Measurements from ENCODE around the gene CCDC24. TPM values are rescaled to one million over a fixed set of nuclear protein-coding genes. Genes with fewer than 3 reads are reported as not detected.

The CCDC24 gene
- total RNA-seq, 1 donor from 2014 or later: 0.89 TPM

DNA sequence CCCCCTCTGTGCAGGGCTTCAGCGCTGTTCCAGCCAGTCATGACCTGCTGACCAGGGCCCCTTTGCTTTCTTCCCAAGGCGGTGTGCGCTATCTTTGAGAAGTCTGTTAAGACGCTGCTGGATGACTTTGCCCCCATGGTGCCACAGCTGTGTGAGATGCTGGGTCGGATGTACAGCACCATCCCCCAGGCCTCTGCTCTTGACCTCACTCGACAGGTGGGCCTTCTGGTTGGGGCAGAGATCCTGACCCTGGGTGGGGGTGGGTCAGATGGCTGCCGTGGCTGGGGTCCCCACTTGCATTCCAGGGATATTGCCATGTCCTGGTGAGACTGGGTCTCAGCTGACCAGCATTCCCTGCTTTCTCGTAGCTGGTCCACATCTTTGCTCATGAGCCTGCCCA, 30.6 kb upstream of the CCDC24 start:
- no peak for DNase-seq (ENCODE audit: missing footprints)
- intact Hi-C loops (cut with DNase I): no loop called here
- ATAC-seq: no peak

DNA sequence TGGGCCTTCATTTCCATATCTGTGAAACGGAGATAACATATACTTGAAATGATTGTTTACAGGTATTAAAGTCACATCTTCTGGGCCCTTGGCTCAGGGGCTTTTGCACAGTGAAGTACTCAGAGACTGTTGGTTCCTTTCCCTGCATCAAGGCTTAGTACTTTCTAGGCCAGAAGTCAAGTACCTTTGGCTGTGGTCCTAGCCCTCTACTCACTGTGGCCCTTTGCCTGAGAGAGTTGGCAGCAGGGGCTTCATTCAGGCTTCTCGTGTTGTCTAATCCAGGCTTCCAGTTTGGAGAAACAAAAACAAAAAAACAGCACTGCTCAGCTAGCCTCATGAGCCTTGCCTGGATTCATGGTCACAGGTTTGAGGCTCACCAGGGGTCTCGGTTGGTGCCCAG, 29.7 kb upstream of the CCDC24 start:
- intact Hi-C loops (cut with DNase I): no loop called here
- ATAC-seq: no peak
- no peak for DNase-seq (ENCODE audit: missing footprints)

- intact Hi-C loops (cut with DNase I): no loop called here
- DNase-seq (ENCODE audit: missing footprints) (no peak), ATAC-seq (no peak)
Measured at GRCh38 chr1:43962324-43962723, 29.1 kb upstream of the CCDC24 start.

- ATAC-seq (no peak), DNase-seq (ENCODE audit: missing footprints) (no peak)
- intact Hi-C loops (cut with DNase I): no loop called here
Measured at GRCh38 chr1:43963006-43963405, 28.4 kb upstream of the CCDC24 start.

- intact Hi-C loops (cut with DNase I): no loop called here
- no peak for DNase-seq (ENCODE audit: missing footprints)
Measured at GRCh38 chr1:43963890-43964289, 27.5 kb upstream of the CCDC24 start.

DNA sequence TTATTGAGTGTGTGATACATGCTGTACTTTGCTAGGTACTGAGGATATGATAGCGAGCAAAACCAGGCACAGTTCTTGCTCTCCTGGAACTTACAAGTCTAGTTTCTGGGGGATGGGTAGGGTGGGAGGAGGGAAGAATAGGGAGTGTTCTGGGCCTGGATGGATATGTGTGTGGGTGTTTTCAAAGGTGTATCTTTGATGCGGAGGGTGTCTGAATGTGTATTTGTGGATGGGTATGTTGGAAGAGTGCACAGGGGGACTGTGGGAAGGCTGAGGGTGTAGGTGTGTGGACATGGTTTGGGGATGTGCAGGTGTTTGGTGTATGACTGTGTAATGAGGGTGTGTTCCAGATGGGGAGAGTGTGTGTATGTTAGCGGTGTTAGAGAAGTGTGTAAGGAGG, 26.1 kb upstream of the CCDC24 start:
- DNase-seq (ENCODE audit: missing footprints) (no peak), ATAC-seq (no peak)
- intact Hi-C loops (cut with DNase I): no loop called here

More at GRCh38 chr1:43963890-43964289, 27.5 kb upstream of the CCDC24 start:
- no peak for ATAC-seq

- intact Hi-C loops (cut with DNase I): no loop called here
- no peak for ATAC-seq
Measured at GRCh38 chr1:43968348-43968948, 23.0 kb upstream of the CCDC24 start.

DNA sequence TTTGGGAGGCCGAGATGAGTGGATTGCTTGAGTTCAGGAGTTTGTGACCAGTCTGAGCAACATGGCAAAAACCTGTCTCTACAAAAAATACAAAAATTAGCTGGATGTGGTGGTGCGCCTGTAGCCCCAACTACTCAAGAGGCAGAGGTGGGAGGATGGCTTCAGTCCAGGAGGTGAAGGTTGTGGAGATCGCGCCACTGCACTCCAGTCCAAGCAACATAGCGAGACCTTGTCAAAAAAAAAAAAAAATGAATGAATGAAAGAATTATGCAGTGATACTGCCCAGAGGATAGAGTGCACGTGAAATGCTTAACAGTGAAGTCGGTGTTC, 22.0 kb upstream of the CCDC24 start:
- DNase-seq (ENCODE audit: missing footprints): no peak
- ATAC-seq: no peak
- intact Hi-C loops (cut with DNase I): no loop called here

More at GRCh38 chr1:43968348-43968948, 23.0 kb upstream of the CCDC24 start:
- no peak for DNase-seq (ENCODE audit: missing footprints)

- ATAC-seq: peak; percentile 94
- DNase-seq (ENCODE audit: missing footprints): peak; percentile 98
- intact Hi-C loops (cut with DNase I): no loop called here
Measured at GRCh38 chr1:43969746-43970466, 21.5 kb upstream of the CCDC24 start, which contains the start of gene DPH2. TSS of gene DPH2 (plus strand) at chr1:43970010. CDS start at chr1:43970176, 166 bp downstream.

GRCh38 chr1:43970502-43970901, 20.9 kb upstream of the CCDC24 start:
- no peak for ATAC-seq
- intact Hi-C loops (cut with DNase I): no loop called here
- no peak for DNase-seq (ENCODE audit: missing footprints)

GRCh38 chr1:43970911-43971310, 20.5 kb upstream of the CCDC24 start:
- no peak for DNase-seq (ENCODE audit: missing footprints)
- intact Hi-C loops (cut with DNase I): no loop called here
- ATAC-seq: no peak

- no peak for DNase-seq (ENCODE audit: missing footprints)
- intact Hi-C loops (cut with DNase I): no loop called here
- ATAC-seq: no peak
Measured at GRCh38 chr1:43971336-43971980, 19.9 kb upstream of the CCDC24 start.

DNA sequence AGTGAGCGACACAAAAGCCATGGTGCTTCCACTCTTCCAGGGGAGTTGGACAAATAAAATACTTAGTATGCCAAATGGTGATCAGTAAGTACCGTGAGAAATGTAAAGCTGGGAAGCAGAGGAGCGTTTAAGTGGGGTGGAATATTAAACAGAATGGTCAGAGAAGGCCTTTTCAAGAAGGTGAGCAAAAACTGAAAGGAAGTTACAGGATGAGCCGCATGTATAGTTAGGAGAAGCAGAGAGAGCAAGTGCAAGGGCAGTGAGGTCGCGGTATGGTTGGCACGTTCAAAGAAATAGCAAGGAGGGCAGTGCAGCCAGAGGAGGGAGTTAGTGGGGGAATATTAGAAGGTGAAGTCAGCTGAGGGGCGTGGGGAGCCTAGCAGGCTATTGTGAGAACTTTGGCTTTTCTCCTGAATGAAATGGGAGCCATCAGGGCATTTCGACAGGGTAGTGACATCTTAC, 17.4 kb upstream of the CCDC24 start:
- DNase-seq (ENCODE audit: missing footprints): no peak
- no peak for ATAC-seq
- intact Hi-C loops (cut with DNase I): loop anchor here (1.0 kb wide), 1 partner anchor 28 kb away; the partner anchor contains the start of gene IPO13

- intact Hi-C loops (cut with DNase I): loop anchor here (1.0 kb wide), 1 partner anchor 28 kb away; the partner anchor contains the start of gene IPO13
- DNase-seq (ENCODE audit: missing footprints) (peak; percentile 99), ATAC-seq (peak; percentile 91)
Measured at GRCh38 chr1:43974443-43975248, 16.8 kb upstream of the CCDC24 start, which contains the start of gene ATP6V0B. TSS of gene ATP6V0B (plus strand) at chr1:43974960. CDS start at chr1:43975041, 81 bp downstream.

DNA sequence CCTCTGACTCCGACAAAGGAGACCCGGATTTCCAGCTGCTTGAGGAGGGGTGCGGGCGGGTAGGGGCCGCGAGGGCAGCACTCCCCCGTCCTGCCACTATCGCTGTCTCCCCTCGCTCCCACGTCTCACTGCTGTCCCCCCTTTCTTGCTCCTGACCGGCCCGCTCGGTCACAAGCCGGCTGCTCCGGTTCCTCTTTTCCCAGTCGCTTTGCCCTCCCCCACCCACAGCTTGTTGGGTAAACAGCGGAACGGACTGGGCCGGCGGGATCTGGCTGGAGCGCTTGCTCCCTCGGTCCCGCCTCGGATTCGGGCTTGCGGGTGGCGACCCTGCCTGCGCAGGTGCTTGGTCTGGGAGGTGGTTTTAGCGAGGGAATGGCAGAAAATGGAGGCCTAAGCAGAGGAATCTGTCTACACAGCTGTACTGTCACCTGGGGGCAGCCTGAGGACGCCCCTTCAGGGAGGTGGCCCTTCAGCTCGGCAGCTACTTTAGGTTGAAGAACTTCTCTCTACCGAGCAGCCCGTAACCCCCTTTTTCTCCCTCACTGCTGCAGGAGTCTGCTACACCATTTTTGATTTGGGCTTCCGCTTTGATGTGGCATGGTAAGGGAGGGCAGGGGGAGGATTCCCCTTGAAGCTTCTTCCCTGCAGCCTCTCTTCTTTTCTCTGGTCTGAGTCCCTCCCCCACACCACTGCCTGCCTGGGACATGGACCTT, 16.0 kb upstream of the CCDC24 start:
- ATAC-seq (peak; percentile 14), DNase-seq (ENCODE audit: missing footprints) (peak; percentile 88)
- intact Hi-C loops (cut with DNase I): no loop called here

- intact Hi-C loops (cut with DNase I): no loop called here
- ATAC-seq: no peak
- DNase-seq (ENCODE audit: missing footprints): peak; percentile 37
Measured at GRCh38 chr1:43976045-43976444, 15.4 kb upstream of the CCDC24 start.

- ATAC-seq: no peak
- intact Hi-C loops (cut with DNase I): no loop called here
- peak; percentile 30 for DNase-seq (ENCODE audit: missing footprints)
Measured at GRCh38 chr1:43976890-43977289, 14.5 kb upstream of the CCDC24 start.
